Left lung (tissue), 10 donors: ENCODE data around the gene KLHL4. TPM values are rescaled to one million over a fixed set of nuclear protein-coding genes. Genes with fewer than 3 reads are reported as not detected.

Experiments
- ATAC-seq: fragments of 200-7000 bp; cut with Tn5 transposase; one replicate; pipeline ENCODE4 v1.9.1; 2020; ENCODE audit warnings: moderate library complexity
- DNase-seq, 4 donors: peaks; one replicate each; pipeline ENCODE4 v3.0.0-alpha.2; 2013 to 2020
- H3K27ac ChIP-seq, 2 donors: fragments of 200-600 bp; sonication (generic) in 1 of 2; one replicate each; pipeline versions ENCODE4 v1.5.0 to v1.8.0; 2020 to 2021
- H3K27me3 ChIP-seq, 2 donors: fragments of 200-600 bp; sonication (generic) in 1 of 2; one replicate each; pipeline versions ENCODE4 v1.5.0 to v1.8.0; 2020 to 2021
- H3K36me3 ChIP-seq, 2 donors: fragments of 200-600 bp; sonication (generic) in 1 of 2; one replicate each; pipeline versions ENCODE4 v1.5.0 to v1.8.0; 2020 to 2021
- H3K4me1 ChIP-seq, 2 donors: fragments of 200-600 bp; one replicate each; pipeline ENCODE4 v1.8.0; 2021
- H3K4me3 ChIP-seq, 2 donors: fragments of 200-600 bp; sonication (generic) in 1 of 2; one replicate each; pipeline versions ENCODE4 v1.5.0 to v1.8.0; 2020 to 2021; ENCODE audit warnings: mild to moderate bottlenecking in 1 of 2
- H3K9me3 ChIP-seq, 2 donors: fragments of 200-600 bp; sonication (generic) in 1 of 2; one replicate each; pipeline versions ENCODE4 v1.5.0 to v1.8.0; 2020 to 2021
- intact Hi-C, 2 donors: fragments of 100-400 bp; cut with DNase I; formaldehyde crosslinking; loops; one replicate each; pipeline versions ENCODE4 v1.11.2 to v1.14.2; 2022
- polyA plus RNA-seq, 6 donors: library from polyadenylated mRNA; unstranded; fragments of 120-200 nt; gene quantifications; one replicate each; pipeline ENCODE4 v1.2.1, GENCODE V29; 2013; ENCODE audit not compliant: insufficient read length in 6 of 6
- total RNA-seq, 2 donors: library from RNA; stranded (reverse); fragmentation: NEBNext Ultra II Directional; extraction: Animal tissue kit (Norgen Biotek cat#: 25700); gene quantifications; one replicate each; pipeline ENCODE4 v1.2.1, GENCODE V29; 2021
- TF ChIP-seq, protein P1 (sequence below), 2 donors: fragments of 200-600 bp; sonication (generic) in 1 of 2; IDR thresholded peaks; one replicate each; pipeline versions ENCODE4 v1.5.0 to v1.8.0; 2021; ENCODE audit warnings: antibody characterized with exemption in 2 of 2
- donor health status: DM: no; HTN: yes; CAD: no.
- donor health status: DM: no; HTN: no; CAD: no.

Gene KLHL4
- total and polyA plus RNA-seq, 8 donors: 3.4 to 6.4 (median 5.1) TPM

DNA sequence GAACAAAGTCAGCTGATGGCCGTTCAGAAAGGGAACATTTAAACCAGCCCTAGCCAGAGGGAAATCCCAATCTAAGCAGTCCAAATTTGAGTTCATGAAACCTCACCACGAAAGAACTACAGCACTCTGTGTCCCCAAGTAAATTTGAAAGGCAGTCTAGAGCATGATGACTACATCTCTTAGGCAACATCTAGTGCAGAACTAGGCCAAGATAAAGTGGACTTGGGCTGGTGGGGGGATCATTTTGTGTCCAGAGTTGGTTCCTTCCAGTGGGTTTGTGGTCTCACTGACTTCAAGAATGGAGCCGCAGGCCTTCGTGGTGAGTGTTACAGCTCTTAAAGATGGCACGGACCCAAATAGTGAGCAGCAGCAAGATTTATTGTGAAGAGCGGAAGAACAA is 64.9 kb downstream of the KLHL4 start:
- ATAC-seq: no peak
- Histone ChIP-seq H3K9me3 (no peaks in the 10 kb centered on the region), H3K4me1 (no peaks in the 10 kb centered on the region)

GRCh38 chrX:87583679-87584078 is 66.1 kb downstream of the KLHL4 start:
- Histone ChIP-seq H3K27me3 (no peaks in the 10 kb centered on the region), H3K36me3 (no peaks in the 10 kb centered on the region), H3K27ac (no peak overlapping the region), H3K4me3 (no peak overlapping the region), H3K9me3 (no peaks in the 10 kb centered on the region), H3K4me1 (no peaks in the 10 kb centered on the region)
- ATAC-seq: no peak
- intact Hi-C loops: no loop called here
- TF ChIP-seq, protein P1, sequence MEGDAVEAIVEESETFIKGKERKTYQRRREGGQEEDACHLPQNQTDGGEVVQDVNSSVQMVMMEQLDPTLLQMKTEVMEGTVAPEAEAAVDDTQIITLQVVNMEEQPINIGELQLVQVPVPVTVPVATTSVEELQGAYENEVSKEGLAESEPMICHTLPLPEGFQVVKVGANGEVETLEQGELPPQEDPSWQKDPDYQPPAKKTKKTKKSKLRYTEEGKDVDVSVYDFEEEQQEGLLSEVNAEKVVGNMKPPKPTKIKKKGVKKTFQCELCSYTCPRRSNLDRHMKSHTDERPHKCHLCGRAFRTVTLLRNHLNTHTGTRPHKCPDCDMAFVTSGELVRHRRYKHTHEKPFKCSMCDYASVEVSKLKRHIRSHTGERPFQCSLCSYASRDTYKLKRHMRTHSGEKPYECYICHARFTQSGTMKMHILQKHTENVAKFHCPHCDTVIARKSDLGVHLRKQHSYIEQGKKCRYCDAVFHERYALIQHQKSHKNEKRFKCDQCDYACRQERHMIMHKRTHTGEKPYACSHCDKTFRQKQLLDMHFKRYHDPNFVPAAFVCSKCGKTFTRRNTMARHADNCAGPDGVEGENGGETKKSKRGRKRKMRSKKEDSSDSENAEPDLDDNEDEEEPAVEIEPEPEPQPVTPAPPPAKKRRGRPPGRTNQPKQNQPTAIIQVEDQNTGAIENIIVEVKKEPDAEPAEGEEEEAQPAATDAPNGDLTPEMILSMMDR (IDR thresholded peaks at IDR 0.05): peak in 1 of 2 donors; percentile 39
- DNase-seq: no peak

More for the DNA sequence above, 64.9 kb downstream of the KLHL4 start:
- intact Hi-C loops: no loop called here
- no peak for DNase-seq
- H3K36me3 ChIP-seq: no peaks in the 10 kb centered on the region
- H3K27me3 ChIP-seq: no peaks in the 10 kb centered on the region
- TF ChIP-seq, protein P1 (IDR thresholded peaks at IDR 0.05): no peak
- H3K27ac ChIP-seq: no peak overlapping the region
- no peak overlapping the region for H3K4me3 ChIP-seq

DNA sequence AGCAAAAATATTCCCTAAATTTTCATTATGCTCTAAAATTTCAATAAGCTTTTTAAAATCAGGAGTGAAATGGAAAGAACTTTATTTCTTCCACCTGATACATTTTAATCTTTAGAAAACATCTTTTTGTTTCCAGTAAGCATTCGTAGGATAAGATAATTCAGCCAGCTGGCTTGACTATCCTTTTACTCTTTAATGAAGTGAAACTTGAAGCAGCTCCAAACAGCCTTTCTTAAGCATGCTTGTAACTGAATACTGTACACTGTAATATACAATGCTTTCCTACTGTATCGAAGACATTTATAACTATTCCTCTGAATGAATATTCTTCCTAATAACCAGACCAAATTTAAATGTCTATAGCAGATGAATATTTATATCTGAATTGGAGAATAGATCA is 98.8 kb downstream of the KLHL4 start:
- ATAC-seq: no peak
- no peaks in the 10 kb centered on the region for H3K27me3 ChIP-seq
- no peaks in the 10 kb centered on the region for H3K4me1 ChIP-seq
- DNase-seq: peak in 2 of 4 donors; percentile 10 to 13
- intact Hi-C loops: no loop called here
- H3K4me3 ChIP-seq: no peak overlapping the region
- TF ChIP-seq, protein P1 (IDR thresholded peaks at IDR 0.05): no peak
- H3K9me3 ChIP-seq: no peaks in the 10 kb centered on the region
- no peaks in the 10 kb centered on the region for H3K36me3 ChIP-seq
- H3K27ac ChIP-seq: no peak overlapping the region

- DNase-seq (peak in 2 of 4 donors; percentile 13 to 36), ATAC-seq (no peak)
- Histone ChIP-seq H3K36me3 (no peaks in the 10 kb centered on the region), H3K27me3 (no peaks in the 10 kb centered on the region), H3K4me1 (no peaks in the 10 kb centered on the region), H3K27ac (no peak overlapping the region), H3K9me3 (no peaks in the 10 kb centered on the region), H3K4me3 (no peak overlapping the region)
- TF ChIP-seq, protein P1 (IDR thresholded peaks at IDR 0.05): no peak
- intact Hi-C loops: no loop called here
Observed at GRCh38 chrX:87621697-87622096, 104.1 kb downstream of the KLHL4 start.

DNA sequence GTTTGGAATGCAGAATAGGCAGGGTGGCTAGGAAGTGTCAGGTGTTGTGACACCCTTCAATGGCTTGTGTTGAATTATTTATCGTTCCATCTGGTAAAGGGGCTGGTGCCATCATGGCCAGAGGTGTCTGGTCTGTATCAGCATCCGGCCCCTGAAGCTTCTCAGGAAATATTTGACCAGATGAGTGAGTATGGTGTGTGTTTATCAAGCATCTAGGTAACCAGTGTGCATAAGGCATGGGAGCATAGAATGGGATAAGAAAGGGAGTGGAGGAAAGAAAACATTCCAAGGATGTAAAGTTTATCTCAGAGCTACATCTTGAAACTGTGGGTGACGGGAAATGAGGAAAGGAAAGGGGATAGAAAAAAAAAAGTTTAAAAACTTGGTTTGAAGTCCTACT is 109.4 kb downstream of the KLHL4 start:
- no peak overlapping the region for H3K27ac ChIP-seq
- H3K9me3 ChIP-seq: no peaks in the 10 kb centered on the region
- TF ChIP-seq, protein P1 (IDR thresholded peaks at IDR 0.05): no peak
- DNase-seq (no peak), ATAC-seq (no peak)
- no peaks in the 10 kb centered on the region for H3K4me1 ChIP-seq
- no peaks in the 10 kb centered on the region for H3K36me3 ChIP-seq
- H3K27me3 ChIP-seq: no peaks in the 10 kb centered on the region
- H3K4me3 ChIP-seq: no peak overlapping the region
- intact Hi-C loops: no loop called here
